ENCODE data around the gene PACRG. TPM values are rescaled to one million over a fixed set of nuclear protein-coding genes. Genes with fewer than 3 reads are reported as not detected.

PACRG gene
- total RNA-seq, 1 donor from 2014 or later, result 2.4 TPM

- DNase-seq (ENCODE audit: low spot score, unreplicated experiment), result no peak
- Mint-ChIP-seq H3K27me3 (no peaks in the 10 kb centered on the region), H3K4me3 (ENCODE audit: low read depth) (no peak overlapping the region), H3K4me1 (ENCODE audit: low read depth) (no peaks in the 10 kb centered on the region), H3K9me3 (ENCODE audit: low read depth) (no peaks in the 10 kb centered on the region), H3K27ac (no peak overlapping the region), H3K36me3 (ENCODE audit: insufficient read depth) (no peaks in the 10 kb centered on the region)
- TF ChIP-seq CTCF (IDR thresholded peaks at IDR 0.05; ENCODE audit: unreplicated experiment), result no peak
Measured at GRCh38 chr6:163092876-163093275, 365.1 kb downstream of the PACRG start.

GRCh38 chr6:163094881-163095280, 367.1 kb downstream of the PACRG start:
- H3K9me3 Mint-ChIP-seq (ENCODE audit: low read depth), result no peaks in the 10 kb centered on the region
- DNase-seq (ENCODE audit: low spot score, unreplicated experiment), result no peak
- TF ChIP-seq CTCF (IDR thresholded peaks at IDR 0.05; ENCODE audit: unreplicated experiment), result no peak
- no peaks in the 10 kb centered on the region for H3K27me3 Mint-ChIP-seq
- H3K27ac Mint-ChIP-seq, result no peak overlapping the region
- H3K4me1 Mint-ChIP-seq (ENCODE audit: low read depth), result no peaks in the 10 kb centered on the region
- no peaks in the 10 kb centered on the region for H3K36me3 Mint-ChIP-seq (ENCODE audit: insufficient read depth)
- no peak overlapping the region for H3K4me3 Mint-ChIP-seq (ENCODE audit: low read depth)

GRCh38 chr6:163095401-163095800, 367.6 kb downstream of the PACRG start:
- no peaks in the 10 kb centered on the region for H3K4me1 Mint-ChIP-seq (ENCODE audit: low read depth)
- TF ChIP-seq CTCF (IDR thresholded peaks at IDR 0.05; ENCODE audit: unreplicated experiment), result no peak
- H3K27ac Mint-ChIP-seq, result no peak overlapping the region
- no peaks in the 10 kb centered on the region for H3K36me3 Mint-ChIP-seq (ENCODE audit: insufficient read depth)
- H3K9me3 Mint-ChIP-seq (ENCODE audit: low read depth), result no peaks in the 10 kb centered on the region
- no peak overlapping the region for H3K4me3 Mint-ChIP-seq (ENCODE audit: low read depth)
- no peaks in the 10 kb centered on the region for H3K27me3 Mint-ChIP-seq
- DNase-seq (ENCODE audit: low spot score, unreplicated experiment), result no peak

GRCh38 chr6:163098827-163099479, 371.2 kb downstream of the PACRG start:
- H3K9me3 Mint-ChIP-seq (ENCODE audit: low read depth), result peaks cover 3% of the 10 kb centered on the region
- no peaks in the 10 kb centered on the region for H3K4me1 Mint-ChIP-seq (ENCODE audit: low read depth)
- DNase-seq (ENCODE audit: low spot score, unreplicated experiment), result no peak
- no peaks in the 10 kb centered on the region for H3K36me3 Mint-ChIP-seq (ENCODE audit: insufficient read depth)
- H3K4me3 Mint-ChIP-seq (ENCODE audit: low read depth), result no peak overlapping the region
- TF ChIP-seq CTCF (IDR thresholded peaks at IDR 0.05; ENCODE audit: unreplicated experiment), result no peak
- H3K27me3 Mint-ChIP-seq, result no peaks in the 10 kb centered on the region
- no peak overlapping the region for H3K27ac Mint-ChIP-seq

GRCh38 chr6:163099621-163100171, 371.9 kb downstream of the PACRG start:
- no peak for TF ChIP-seq CTCF (IDR thresholded peaks at IDR 0.05; ENCODE audit: unreplicated experiment)
- no peak overlapping the region for H3K4me3 Mint-ChIP-seq (ENCODE audit: low read depth)
- H3K9me3 Mint-ChIP-seq (ENCODE audit: low read depth), result peaks cover 3% of the 10 kb centered on the region
- no peak overlapping the region for H3K27ac Mint-ChIP-seq
- H3K4me1 Mint-ChIP-seq (ENCODE audit: low read depth), result no peaks in the 10 kb centered on the region
- no peaks in the 10 kb centered on the region for H3K27me3 Mint-ChIP-seq
- no peak for DNase-seq (ENCODE audit: low spot score, unreplicated experiment)
- no peaks in the 10 kb centered on the region for H3K36me3 Mint-ChIP-seq (ENCODE audit: insufficient read depth)

Measured in progenitor cell of endocrine pancreas (in vitro differentiated cells).